ENCODE data around the gene ST3GAL5.

DNA sequence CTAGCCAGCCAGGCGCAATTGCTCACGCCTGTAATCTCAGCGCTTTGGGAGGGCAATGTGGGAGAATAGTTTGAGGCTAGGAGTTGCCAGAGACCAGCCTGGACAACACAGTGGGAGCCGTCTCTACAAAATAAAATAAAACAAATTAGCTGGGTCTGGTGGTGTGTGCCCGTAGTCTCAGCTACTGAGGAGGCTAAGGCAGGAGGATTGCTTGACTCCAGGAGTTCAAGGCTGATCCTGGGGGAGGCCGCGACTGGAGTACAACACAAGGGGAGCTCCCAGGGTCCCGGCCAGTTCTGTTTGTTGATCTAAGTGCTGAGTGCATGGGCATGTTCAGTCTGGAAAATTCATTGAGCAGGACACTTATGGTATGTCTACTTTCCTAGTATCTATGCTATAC is 2.6 kb downstream of the ST3GAL5 start:
- TF ChIP-seq POLR2A (IDR thresholded peaks at IDR 0.05; ENCODE audit: low read length) (no peak), GATA1 (IDR thresholded peaks at IDR 0.05; ENCODE audit: low read depth, low read length) (no peak)

All from erythroblast (primary cell).